Measurements from ENCODE around the gene FASTK.

FASTK gene

GRCh38 chr7:151081170-151082101 is 827 bp upstream of the FASTK start:
- no peak for FAIRE-seq

DNA sequence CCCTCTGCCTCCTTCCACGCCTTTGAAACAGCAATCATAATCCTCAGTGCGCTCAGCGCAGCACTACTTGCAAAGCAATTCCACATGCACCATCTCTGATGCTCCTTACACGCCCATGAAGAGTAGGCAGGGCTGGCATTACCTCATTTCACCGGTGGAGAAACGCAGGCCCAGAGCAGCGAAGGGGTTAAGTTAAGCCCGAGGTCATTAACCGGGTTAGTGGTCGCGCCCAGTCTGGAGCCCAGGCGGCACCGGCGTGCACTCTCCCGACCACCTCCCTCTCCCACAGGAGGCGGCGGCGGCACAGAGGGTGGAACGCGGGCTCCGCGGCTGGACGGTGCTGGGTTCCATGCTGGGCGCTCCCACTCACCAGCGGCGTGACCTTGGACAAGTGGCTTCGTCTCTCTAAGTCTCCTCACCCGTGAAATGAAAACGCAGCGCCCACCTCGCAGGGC is 515 bp downstream of the FASTK start:
- FAIRE-seq, result no peak

- FAIRE-seq, result no peak
Observed at GRCh38 chr7:151079199-151079910, 1.3 kb downstream of the FASTK start.

GRCh38 chr7:151078233-151079040 is 2.2 kb downstream of the FASTK start:
- no peak for FAIRE-seq

- FAIRE-seq, result no peak
Observed at GRCh38 chr7:151077705-151078232, 2.8 kb downstream of the FASTK start.

GRCh38 chr7:151076863-151077704 is 3.5 kb downstream of the FASTK start:
- no peak for FAIRE-seq

DNA sequence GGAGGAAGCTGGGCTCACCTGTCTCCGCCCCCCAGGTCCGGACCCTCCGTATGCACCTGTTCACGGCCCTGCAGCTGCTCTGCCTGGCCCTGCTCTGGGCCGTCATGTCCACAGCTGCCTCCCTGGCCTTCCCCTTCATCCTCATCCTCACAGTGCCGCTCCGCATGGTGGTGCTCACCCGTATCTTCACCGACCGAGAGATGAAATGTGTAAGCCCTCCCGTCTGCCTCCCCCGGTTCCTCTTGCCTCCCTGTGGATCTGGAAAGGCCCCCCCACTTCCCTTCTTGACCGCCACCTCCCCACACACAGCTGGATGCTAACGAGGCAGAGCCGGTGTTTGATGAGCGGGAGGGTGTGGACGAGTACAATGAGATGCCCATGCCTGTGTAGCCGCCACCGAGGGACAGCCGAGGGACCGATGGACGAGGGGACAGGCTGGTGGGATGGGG is 4.6 kb downstream of the FASTK start:
- FAIRE-seq, result no peak

GRCh38 chr7:151075662-151075971 is 5.0 kb downstream of the FASTK start:
- FAIRE-seq, result no peak

DNA sequence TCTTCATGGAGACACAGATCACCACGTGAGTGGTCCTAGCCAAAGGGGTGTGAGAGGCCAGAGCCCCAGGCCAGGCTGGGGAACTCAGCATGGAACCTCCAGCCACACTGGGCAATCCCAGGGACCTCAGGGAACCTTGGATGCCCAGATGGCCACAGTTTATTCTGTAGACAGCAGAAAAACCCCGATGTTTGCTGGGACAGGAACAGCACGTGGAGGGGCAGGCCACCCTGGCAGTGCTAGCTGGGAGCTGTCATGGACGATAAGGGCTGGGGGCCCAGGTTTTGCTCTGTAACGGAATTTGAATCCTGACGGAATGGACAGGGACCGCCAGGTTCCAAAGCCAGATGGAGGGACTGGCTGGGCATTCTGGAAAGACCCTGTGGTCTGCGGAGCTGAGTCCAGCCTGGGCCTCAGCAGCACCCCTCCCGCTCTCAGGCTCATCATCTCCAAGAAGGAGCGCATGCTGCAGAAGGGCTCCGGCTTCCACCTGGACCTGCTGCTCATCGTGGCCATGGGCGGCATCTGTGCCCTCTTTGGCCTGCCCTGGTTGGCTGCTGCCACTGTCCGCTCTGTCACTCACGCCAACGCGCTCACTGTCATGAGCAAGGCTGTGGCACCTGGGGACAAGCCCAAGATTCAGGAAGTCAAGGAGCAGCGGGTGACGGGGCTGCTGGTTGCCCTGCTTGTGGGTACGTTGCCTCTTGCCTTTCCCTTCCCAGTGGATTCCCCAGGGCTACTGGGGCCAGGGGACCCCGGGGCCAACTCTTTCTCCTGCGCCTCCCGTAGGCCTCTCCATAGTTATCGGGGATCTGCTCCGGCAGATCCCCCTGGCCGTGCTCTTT is 5.6 kb downstream of the FASTK start:
- FAIRE-seq, result no peak

DNA sequence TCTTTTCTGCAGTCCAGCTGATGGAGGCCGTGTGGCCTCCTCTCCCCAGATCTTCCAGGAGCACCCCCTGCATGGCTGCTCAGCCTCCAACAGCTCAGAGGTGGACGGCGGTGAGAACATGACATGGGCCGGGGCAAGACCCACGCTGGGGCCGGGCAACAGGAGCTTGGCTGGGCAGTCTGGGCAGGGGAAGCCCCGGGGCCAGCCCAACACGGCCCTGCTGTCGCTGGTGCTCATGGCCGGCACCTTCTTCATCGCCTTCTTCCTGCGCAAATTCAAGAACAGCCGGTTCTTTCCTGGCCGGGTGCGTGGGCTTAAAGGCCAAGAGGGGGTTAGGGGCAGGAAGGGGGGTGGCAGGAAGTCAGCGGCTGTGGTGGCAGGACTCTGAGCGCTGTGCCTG is 6.6 kb downstream of the FASTK start:
- no peak for FAIRE-seq

GRCh38 chr7:151071032-151071866 is 9.4 kb downstream of the FASTK start:
- no peak for FAIRE-seq

- FAIRE-seq, result no peak
Observed at GRCh38 chr7:151070574-151070960, 10.0 kb downstream of the FASTK start.

- no peak for FAIRE-seq
Observed at GRCh38 chr7:151069841-151070573, 10.6 kb downstream of the FASTK start.

GRCh38 chr7:151068069-151068773 is 12.4 kb downstream of the FASTK start:
- FAIRE-seq, result no peak

- FAIRE-seq, result no peak
Observed at GRCh38 chr7:151066273-151066974, 14.2 kb downstream of the FASTK start.

GRCh38 chr7:151065516-151065915 is 15.1 kb downstream of the FASTK start:
- no peak for FAIRE-seq

- no peak for FAIRE-seq
Observed at GRCh38 chr7:151064993-151065392, 15.6 kb downstream of the FASTK start.

- no peak for FAIRE-seq
Observed at GRCh38 chr7:151064454-151064853, 16.2 kb downstream of the FASTK start.
